Measurements from ENCODE around the gene TMEM120B. TPM values are rescaled to one million over a fixed set of nuclear protein-coding genes. Genes with fewer than 3 reads are reported as not detected.

TMEM120B gene
- total and polyA plus RNA-seq, 2 of the 4 experiments (the other 2 are of a cell fraction) = 10.6 to 18.4 TPM

DNA sequence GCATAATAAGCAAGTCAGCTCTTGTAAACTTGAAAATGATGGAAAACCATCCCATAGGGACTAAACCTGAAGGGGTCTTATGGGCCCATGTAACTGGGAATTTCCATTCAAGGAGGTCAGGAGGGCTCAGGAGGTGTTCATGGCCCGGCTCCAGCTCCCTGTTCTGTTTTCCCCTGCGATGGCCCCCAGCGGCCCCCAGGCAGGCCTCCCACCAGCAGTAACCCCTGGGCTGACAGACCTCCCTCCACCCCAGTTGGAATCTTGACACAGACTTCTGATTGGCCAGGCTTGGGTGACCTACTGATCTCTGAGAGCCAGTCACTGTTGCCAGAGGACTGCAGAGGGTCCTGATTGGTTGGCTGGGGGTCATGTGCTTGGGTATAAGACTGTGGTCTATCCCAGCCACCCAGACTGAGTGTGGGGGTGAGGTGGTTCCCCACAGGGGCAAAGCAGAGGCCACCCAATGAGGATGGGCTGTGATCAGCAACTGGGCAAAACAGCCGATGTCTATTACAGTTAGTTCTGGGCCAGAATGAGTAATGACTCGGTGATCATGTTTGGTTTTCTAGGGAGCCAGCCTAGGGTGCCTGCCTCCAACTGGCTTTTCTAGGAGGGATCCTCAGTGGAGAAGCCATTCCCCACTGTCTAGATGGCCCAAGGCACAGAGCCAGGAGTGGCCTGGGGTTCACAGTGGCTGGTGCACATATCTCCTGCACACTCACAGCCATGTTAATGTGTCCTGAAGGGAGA, 53.9 kb downstream of the TMEM120B start:
- H3K4me1 ChIP-seq (ENCODE audit: control insufficient read depth, insufficient read depth, low read length) = peaks cover 30% of the 10 kb centered on the region
- no peaks in the 10 kb centered on the region for H3K9me3 ChIP-seq (ENCODE audit: control insufficient read depth, insufficient read depth, low read length)
- DNase-seq (peak; percentile 10), ATAC-seq (ENCODE audit: low read depth) (no peak)
- peak overlapping the region; percentile 77 for H2AK5ac ChIP-seq (ENCODE audit: low read depth, low read length)
- no TSS peak for BruUV-seq (replicated peaks)
- no peak overlapping the region for H2BK5ac ChIP-seq (ENCODE audit: low read depth, low read length, poor library complexity, severe bottlenecking)
- intact Hi-C loops (cut with micrococcal nuclease) (loop anchor here (5.0 kb wide), 1 partner anchor 54 kb away; the partner anchor contains the start of gene TMEM120B), in situ Hi-C loops (cut with MboI; ENCODE audit: low sequenced_read_pairs) (no loop called here), dilution Hi-C loops (cut with HindIII; ENCODE audit: low sequenced_read_pairs, unreplicated experiment) (no loop called here)
- H3K18ac ChIP-seq (ENCODE audit: low read depth, low read length) = no peak overlapping the region
- no peak overlapping the region; the same call in 2 of the 3 replicates for H2BK15ac ChIP-seq (ENCODE audit: low read depth, low read length)
- H4K91ac ChIP-seq (ENCODE audit: insufficient read depth, low read depth, low read length) = peak overlapping the region; percentile 70
- no peak overlapping the region for H3K9ac ChIP-seq (ENCODE audit: low read depth, low read length)
- H4K8ac ChIP-seq (ENCODE audit: low read depth in 2 of 2, low read length in 2 of 2) = peak overlapping the region in 1 of 2 experiments; percentile 62; a peak in 2 of 4 replicates
- H3K79me1 ChIP-seq (ENCODE audit: low read depth in 1 of 2, low read length in 2 of 2) = peaks cover 0 to 23% of the 10 kb centered on the region in 2 experiments; a peak in 2 of 4 replicates
- no peaks in the 10 kb centered on the region; the same call in none of the 2 replicates for H4K20me1 ChIP-seq (ENCODE audit: insufficient read depth, low read length)
- H3K4ac ChIP-seq (ENCODE audit: low read depth, low read length) = peak overlapping the region; percentile 51
- H3K56ac ChIP-seq (ENCODE audit: extremely low read depth, insufficient read depth, low read length) = no peak overlapping the region
- no peak overlapping the region for H2BK20ac ChIP-seq (ENCODE audit: low read depth, low read length)
- H3K36me3 ChIP-seq (ENCODE audit: control insufficient read depth, insufficient read depth, low read length) = peaks cover 2% of the 10 kb centered on the region; the same call in 1 of the 2 replicates
- no CpG with 5 or more reads among the region's 5 CpGs for WGBS, 2 experiments (ENCODE audit: extremely low coverage in 2 of 2, insufficient read length in 1 of 2)
- peak overlapping the region; percentile 14; the same call in 1 of the 2 replicates for H3K14ac ChIP-seq (replicated peaks; ENCODE audit: low read depth, low read length)
- H3K4me3 ChIP-seq (ENCODE audit: insufficient read depth, low read depth, low read length) = no peak overlapping the region
- H3K27me3 ChIP-seq (ENCODE audit: control insufficient read depth, insufficient read depth, low read length) = no peaks in the 10 kb centered on the region
- ChIA-PET CTCF (no interaction called here), POLR2A (ENCODE audit: unreplicated experiment) (no interaction called here)
- no peak overlapping the region for H4K5ac ChIP-seq (ENCODE audit: low read depth, low read length)
- peak overlapping the region; percentile 87 for H2AK9ac ChIP-seq (replicated peaks; ENCODE audit: low read depth, low read length, poor library complexity)
- peaks cover 25% of the 10 kb centered on the region for H3K9me1 ChIP-seq (ENCODE audit: insufficient read depth, low read length)
- no peak overlapping the region for H3K27ac ChIP-seq (ENCODE audit: insufficient read depth, low read length)
- H3K4me2 ChIP-seq (ENCODE audit: low read depth, low read length) = no peak overlapping the region
- peak overlapping the region; percentile 60 for H2BK120ac ChIP-seq (ENCODE audit: low read depth, low read length)
- TF ChIP-seq RFX5 (IDR thresholded peaks at IDR 0.05; ENCODE audit: low read depth, low read length) (0 out of 2 replicates have a peak, but pooled peaks have one; percentile 20), MAZ (IDR thresholded peaks at IDR 0.05; ENCODE audit: borderline replicate concordance, low read depth, low read length) (no peak)
- TF ChIP-seq, protein P1, sequence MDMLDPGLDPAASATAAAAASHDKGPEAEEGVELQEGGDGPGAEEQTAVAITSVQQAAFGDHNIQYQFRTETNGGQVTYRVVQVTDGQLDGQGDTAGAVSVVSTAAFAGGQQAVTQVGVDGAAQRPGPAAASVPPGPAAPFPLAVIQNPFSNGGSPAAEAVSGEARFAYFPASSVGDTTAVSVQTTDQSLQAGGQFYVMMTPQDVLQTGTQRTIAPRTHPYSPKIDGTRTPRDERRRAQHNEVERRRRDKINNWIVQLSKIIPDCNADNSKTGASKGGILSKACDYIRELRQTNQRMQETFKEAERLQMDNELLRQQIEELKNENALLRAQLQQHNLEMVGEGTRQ (IDR thresholded peaks at IDR 0.05; ENCODE audit: low read depth, low read length) = peak; percentile 67
- H2AFZ ChIP-seq (replicated peaks; ENCODE audit: low read length, poor library complexity) = peak overlapping the region; percentile 60
- H3K23ac ChIP-seq (ENCODE audit: low read depth, low read length) = no peak overlapping the region; the same call in 1 of the 2 replicates

Measured in IMR-90 (cell line).